HUES64 (cell line): Measurements from ENCODE around the gene NBDY.
"Not testable (repeated sequence)": the region's sequence is repeated elsewhere in the genome, so short reads cannot be mapped to it uniquely, and the experiment has no call there.

Experiments used
- H3K27ac ChIP-seq: 2 replicates; pipeline ENCODE4 v1.7.0; 2013; ENCODE audit warnings: low read depth, low read length, inconsistent platforms
- H3K27me3 ChIP-seq: 2 replicates; pipeline ENCODE4 v1.6.1; 2013; ENCODE audit warnings: mild to moderate bottlenecking, low read length; ENCODE audit not compliant: insufficient read depth
- H3K36me3 ChIP-seq: 2 replicates; pipeline ENCODE4 v1.6.1; 2013; ENCODE audit warnings: mild to moderate bottlenecking, low read length; ENCODE audit not compliant: insufficient read depth
- H3K4me1 ChIP-seq: 2 replicates; pipeline ENCODE4 v1.6.1; 2013; ENCODE audit warnings: mild to moderate bottlenecking, low read length, moderate library complexity; ENCODE audit not compliant: insufficient read depth
- H3K4me3 ChIP-seq: 2 replicates; pipeline ENCODE4 v1.5.1; 2013; ENCODE audit warnings: mild to moderate bottlenecking, low read length, moderate library complexity
- H3K9ac ChIP-seq: 2 replicates; pipeline ENCODE4 v1.6.1; 2013; ENCODE audit warnings: mild to moderate bottlenecking, low read depth, low read length
- H3K9me3 ChIP-seq: 2 replicates; pipeline ENCODE4 v1.6.1; 2013; ENCODE audit warnings: low read depth, low read length; ENCODE audit not compliant: insufficient read depth
- WGBS: fragments of 150-250, 120-280 bp; methylation state at CpG from one replicate; pipeline ENCODE4 v1.1.7; 2013; ENCODE audit warnings: missing lambda C conversion rate; 5-methylcytosine and 5-hydroxymethylcytosine counted together

Gene NBDY

DNA sequence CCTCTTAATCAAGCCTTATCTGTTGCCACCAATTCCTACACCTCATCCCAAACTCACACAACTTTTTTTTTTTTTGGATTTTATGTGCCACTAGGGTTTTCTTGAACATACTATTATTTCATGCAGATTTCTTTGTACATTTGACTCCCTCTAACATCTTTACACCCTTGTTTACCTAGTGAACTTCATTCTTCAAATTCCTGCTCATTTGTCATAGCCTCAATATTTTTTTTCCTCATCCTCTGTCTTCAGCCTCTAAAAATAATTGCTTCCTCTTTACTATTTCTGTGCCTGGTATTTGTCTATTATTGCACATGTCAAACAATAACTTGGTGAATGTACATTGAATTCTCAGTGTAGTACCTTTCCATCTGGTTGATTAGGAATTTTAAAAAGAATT, 22.0 kb downstream of the NBDY start:
- Histone ChIP-seq H3K27me3 (no peaks in the 10 kb centered on the region), H3K27ac (no peak overlapping the region), H3K4me3 (no peak overlapping the region), H3K9ac (no peak overlapping the region), H3K4me1 (no peaks in the 10 kb centered on the region), H3K9me3 (no peaks in the 10 kb centered on the region; the same call in 1 of the 2 replicates), H3K36me3 (peaks cover 5% of the 10 kb centered on the region; the same call in 1 of the 2 replicates)

DNA sequence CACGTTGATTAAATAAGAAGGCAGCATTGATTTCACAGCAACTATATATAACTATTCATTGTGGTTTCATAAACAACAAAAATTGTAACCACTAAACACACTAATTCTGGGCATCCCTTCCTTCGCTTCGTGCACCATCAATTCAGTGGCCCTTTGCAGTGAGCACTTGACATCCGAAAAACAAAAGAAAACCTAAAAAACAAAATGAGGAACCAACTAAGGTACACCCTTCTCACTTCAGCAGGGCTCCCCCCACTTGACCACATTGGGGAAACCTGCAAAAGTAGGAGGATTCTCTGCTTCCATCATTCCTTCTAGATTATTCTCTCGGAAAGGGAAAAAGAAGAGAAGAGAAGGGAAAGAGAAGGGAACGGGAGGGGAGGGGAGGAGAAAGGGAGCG, 28.3 kb downstream of the NBDY start:
- Histone ChIP-seq H3K9ac (no peak overlapping the region), H3K36me3 (peaks cover 5% of the 10 kb centered on the region; the same call in 1 of the 2 replicates), H3K27ac (no peak overlapping the region), H3K27me3 (no peaks in the 10 kb centered on the region), H3K4me1 (no peaks in the 10 kb centered on the region), H3K4me3 (no peak overlapping the region), H3K9me3 (no peaks in the 10 kb centered on the region)
- WGBS, result 99% methylated on average over 6 of the region's 7 CpGs

- Histone ChIP-seq H3K4me1 (no peaks in the 10 kb centered on the region), H3K27me3 (no peaks in the 10 kb centered on the region), H3K36me3 (no peaks in the 10 kb centered on the region), H3K27ac (no peak overlapping the region), H3K9me3 (no peaks in the 10 kb centered on the region), H3K9ac (no peak overlapping the region), H3K4me3 (no peak overlapping the region)
- WGBS, result 94% methylated on average over 4 of the region's 4 CpGs
These were observed 29.4 kb downstream of the NBDY start for GRCh38 chrX:56758456-56758855.

DNA sequence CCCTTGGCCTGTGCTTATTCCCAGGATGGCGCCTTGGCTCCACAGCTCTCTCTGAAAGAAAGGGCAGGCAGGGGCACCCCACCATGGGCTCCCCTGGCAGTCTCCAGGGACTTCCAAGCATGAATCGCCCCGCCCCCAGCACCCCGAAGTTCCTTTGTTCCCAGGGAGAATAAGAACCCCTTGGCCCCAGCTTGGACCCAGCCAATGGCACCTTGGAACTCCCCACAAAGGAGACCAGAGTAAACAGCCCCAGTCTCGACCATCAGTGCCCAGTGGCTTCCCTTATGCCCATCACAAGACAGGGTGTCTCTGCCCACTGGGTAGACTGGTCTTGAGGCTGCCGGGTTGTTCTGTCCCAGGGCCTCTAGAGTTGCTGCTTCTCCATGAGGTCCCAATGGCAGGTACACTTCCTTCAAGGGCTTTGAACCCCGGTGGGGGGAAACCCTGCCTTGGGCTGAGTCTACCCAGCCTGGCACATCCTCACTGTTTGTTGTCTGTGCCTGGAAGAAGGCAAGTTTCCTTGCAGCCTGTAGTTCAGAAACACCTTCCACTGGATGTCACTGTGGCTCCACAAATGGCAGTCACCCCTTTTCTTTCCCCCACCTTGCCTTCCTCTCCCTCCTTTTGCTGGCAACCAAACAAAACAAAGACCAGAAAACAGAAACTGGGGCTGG, 30.8 kb downstream of the NBDY start:
- Histone ChIP-seq H3K27ac (no peak overlapping the region), H3K36me3 (no peaks in the 10 kb centered on the region), H3K27me3 (no peaks in the 10 kb centered on the region), H3K9me3 (no peaks in the 10 kb centered on the region), H3K4me3 (no peak overlapping the region), H3K4me1 (0 out of 2 replicates have a peak, but pooled peaks cover 2% of the 10 kb centered on the region), H3K9ac (no peak overlapping the region)
- WGBS, result 95% methylated on average over 7 of the region's 7 CpGs

GRCh38 chrX:56760410-56761124, 31.5 kb downstream of the NBDY start:
- H3K9ac ChIP-seq, H3K36me3 ChIP-seq, H3K4me3 ChIP-seq, H3K27me3 ChIP-seq, H3K27ac ChIP-seq, H3K4me1 ChIP-seq, H3K9me3 ChIP-seq: not testable (repeated sequence)
- WGBS, result 96% methylated on average over 15 of the region's 15 CpGs

- Histone ChIP-seq H3K9me3 (no peaks in the 10 kb centered on the region), H3K4me3 (no peak overlapping the region), H3K9ac (no peak overlapping the region), H3K4me1 (0 out of 2 replicates have a peak, but pooled peaks cover 5% of the 10 kb centered on the region), H3K27me3 (no peaks in the 10 kb centered on the region), H3K36me3 (no peaks in the 10 kb centered on the region), H3K27ac (no peak overlapping the region)
- 94% methylated on average over 5 of the region's 5 CpGs for WGBS
These were observed 32.1 kb downstream of the NBDY start for GRCh38 chrX:56761167-56761566.

DNA sequence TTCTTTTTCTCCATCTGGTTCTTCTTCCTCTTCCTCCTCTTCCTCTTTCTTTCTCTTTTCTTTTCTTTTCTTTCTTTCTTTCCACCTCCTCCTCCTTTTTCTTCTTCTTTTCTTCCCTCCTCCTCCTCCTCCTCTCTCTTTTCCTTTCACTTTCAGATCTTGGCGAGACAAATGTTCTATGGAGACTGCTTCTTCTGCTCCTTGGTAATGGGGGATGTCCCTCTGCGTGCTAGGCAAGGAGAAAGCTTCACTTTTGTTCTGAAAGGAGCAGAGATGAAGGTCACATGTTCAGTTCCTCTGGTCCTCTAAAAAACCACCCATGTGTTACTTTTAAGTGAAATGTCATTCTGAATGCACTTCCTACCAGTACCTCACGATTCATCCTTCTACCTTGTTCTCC, 33.2 kb downstream of the NBDY start:
- 0 out of 2 replicates have a peak, but pooled peaks cover 5% of the 10 kb centered on the region for H3K4me1 ChIP-seq
- no peak overlapping the region for H3K4me3 ChIP-seq
- no peak overlapping the region for H3K27ac ChIP-seq
- WGBS, result 91% methylated on average over 3 of the region's 3 CpGs
- no peak overlapping the region for H3K9ac ChIP-seq
- H3K36me3 ChIP-seq, result 0 out of 2 replicates have a peak, but pooled peaks cover 3% of the 10 kb centered on the region
- no peaks in the 10 kb centered on the region for H3K27me3 ChIP-seq
- H3K9me3 ChIP-seq, result no peaks in the 10 kb centered on the region

DNA sequence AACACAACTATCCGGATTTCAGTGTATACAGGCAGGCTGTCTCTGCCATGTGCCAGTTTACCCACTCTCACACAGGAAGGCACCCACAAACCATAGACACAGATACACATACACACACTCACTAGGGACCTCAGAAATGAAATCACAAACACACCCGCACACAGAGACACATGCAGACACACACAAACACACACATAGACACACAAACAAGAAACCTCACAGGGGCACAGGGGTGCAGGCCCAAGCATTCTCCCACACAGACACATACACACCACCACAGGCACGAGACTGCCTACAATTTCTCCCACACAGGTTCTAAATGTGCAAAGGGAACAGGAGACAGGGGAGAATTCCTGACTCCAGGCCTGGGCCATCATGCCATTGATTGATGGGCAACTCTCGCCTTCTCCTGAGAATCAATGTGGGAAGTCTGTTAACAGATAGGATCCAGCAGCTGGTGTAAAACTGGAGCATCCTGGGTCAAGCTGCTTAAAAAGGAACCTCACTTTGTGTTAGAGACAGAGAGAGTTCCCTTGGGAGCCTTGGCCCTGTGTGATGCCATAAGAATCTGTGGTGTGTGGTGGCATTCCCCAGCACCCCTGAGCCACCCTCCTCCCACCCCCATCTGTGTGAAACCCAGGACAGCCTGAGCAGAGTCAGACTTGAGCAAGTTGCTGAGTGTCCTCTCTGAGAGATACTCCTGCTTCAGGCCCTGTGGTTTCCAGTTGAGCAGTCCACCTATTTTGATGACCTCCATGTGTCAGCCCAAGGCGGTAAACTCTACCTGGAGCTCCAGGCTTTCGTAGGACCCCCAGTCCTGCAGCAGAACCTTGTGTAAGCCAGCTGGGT, 33.9 kb downstream of the NBDY start:
- Histone ChIP-seq H3K36me3 (0 out of 2 replicates have a peak, but pooled peaks cover 3% of the 10 kb centered on the region), H3K27me3 (no peaks in the 10 kb centered on the region), H3K4me1 (0 out of 2 replicates have a peak, but pooled peaks cover 5% of the 10 kb centered on the region), H3K4me3 (no peak overlapping the region), H3K9ac (no peak overlapping the region), H3K9me3 (no peaks in the 10 kb centered on the region), H3K27ac (no peak overlapping the region)
- WGBS, result 90% methylated on average over 6 of the region's 6 CpGs

DNA sequence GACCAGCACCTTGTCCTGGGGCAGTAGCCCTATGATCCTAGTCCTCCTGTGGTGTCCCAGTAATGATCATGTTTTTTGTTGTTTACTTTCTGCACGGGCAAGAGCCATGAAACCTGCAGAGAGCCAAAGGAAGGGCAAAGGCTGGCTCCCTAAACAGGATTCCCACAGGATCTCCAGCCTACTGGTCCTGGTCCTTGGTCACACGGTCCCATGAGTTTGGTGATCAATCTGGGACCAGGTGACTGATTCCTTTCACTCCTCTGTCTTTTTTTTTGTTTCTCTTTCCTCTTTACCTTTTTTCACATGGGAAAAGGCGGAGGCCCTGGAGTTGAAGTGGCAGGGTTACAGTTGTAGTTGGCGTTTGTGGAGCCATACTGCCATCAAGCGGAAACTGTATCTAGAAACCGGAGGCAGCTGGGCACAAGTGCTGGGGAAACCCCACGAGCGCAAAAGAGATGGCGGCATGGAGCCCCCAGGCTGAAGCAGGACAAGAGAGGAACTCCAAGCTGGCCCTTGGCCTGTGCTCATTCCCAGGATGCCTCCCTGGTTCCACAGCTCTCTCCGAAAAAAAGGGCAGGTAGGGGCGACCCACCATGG, 34.6 kb downstream of the NBDY start:
- no peak overlapping the region for H3K4me3 ChIP-seq

GRCh38 chrX:56764153-56764974, 35.3 kb downstream of the NBDY start:
- H3K27ac ChIP-seq, result peak overlapping the region; percentile 55; the same call in 1 of the 2 replicates
- H3K4me1 ChIP-seq, result 0 out of 2 replicates have a peak, but pooled peaks cover 5% of the 10 kb centered on the region
- H3K4me3 ChIP-seq, result no peak overlapping the region
- H3K9me3 ChIP-seq, result no peaks in the 10 kb centered on the region
- 0 out of 2 replicates have a peak, but pooled peaks cover 3% of the 10 kb centered on the region for H3K36me3 ChIP-seq
- H3K9ac ChIP-seq, result no peak overlapping the region
- 64% methylated on average over 19 of the region's 20 CpGs for WGBS
- no peaks in the 10 kb centered on the region for H3K27me3 ChIP-seq

More for the DNA sequence above, 34.6 kb downstream of the NBDY start:
- Histone ChIP-seq H3K4me1 (0 out of 2 replicates have a peak, but pooled peaks cover 5% of the 10 kb centered on the region), H3K9ac (no peak overlapping the region), H3K36me3 (0 out of 2 replicates have a peak, but pooled peaks cover 3% of the 10 kb centered on the region), H3K27ac (no peak overlapping the region), H3K27me3 (no peaks in the 10 kb centered on the region), H3K9me3 (no peaks in the 10 kb centered on the region)
- WGBS, result 83% methylated on average over 11 of the region's 11 CpGs
